ENCODE results near the gene PLAGL1. TPM values are rescaled to one million over a fixed set of nuclear protein-coding genes. Genes with fewer than 3 reads are reported as not detected.
A peak's percentile ranks its signal among the peaks of the same experiment; 100 is the strongest.

The PLAGL1 gene
- total and polyA plus RNA-seq, 2 of the 8 experiments (the other 6 are each of a cell fraction or from before 2014, with no cell fraction given): 0.94 to 1.1 TPM

DNA sequence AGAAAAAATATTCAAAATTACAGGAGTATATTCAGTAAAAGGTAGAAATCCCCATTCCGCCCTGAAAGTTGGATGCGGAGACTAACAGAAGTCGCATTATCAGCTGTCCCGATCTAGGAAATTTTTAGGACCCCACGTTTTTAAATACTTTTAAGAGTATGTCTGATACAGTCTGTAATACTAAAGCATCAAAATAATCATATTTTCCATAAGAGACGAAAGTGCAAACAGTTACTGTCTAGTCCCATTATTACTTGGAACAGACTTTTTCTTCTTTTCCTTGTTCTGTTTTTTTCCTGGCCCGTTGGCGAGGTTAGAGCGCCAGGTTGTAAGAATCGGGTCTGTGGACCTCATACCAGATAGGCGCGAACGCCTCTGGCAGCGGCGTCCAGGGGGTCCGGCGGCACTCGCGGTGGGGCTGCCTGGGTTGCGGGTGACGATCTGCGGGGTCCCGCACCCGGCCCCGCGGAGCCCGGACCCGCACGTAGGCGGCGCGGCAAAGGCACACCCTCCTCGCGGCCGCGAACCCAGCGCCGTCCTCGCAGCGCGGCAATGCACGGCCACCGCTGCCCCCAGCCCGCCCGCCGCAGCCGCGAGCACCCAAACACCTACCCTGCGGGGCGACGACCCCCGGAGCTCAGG lies 460 bp downstream of the PLAGL1 start:
- peaks cover 5% of the 10 kb centered on the region; the same call in 1 of the 2 replicates for H3K23me2 ChIP-seq (ENCODE audit: low read depth, low read length)
- H3K4ac ChIP-seq (replicated peaks; ENCODE audit: insufficient read length, low read depth, low read length): no peak overlapping the region
- peak overlapping the region; percentile 56 to 76 for H3K4me2 ChIP-seq (ENCODE audit: insufficient read depth in 1 of 2, low read depth in 2 of 2, low read length in 2 of 2)
- 51% methylated on average over 21 of the region's 52 CpGs; no CpG with 5 or more reads in 1 of the 2 experiments for WGBS, 2 experiments (ENCODE audit: extremely low coverage in 1 of 2, insufficient coverage in 1 of 2, insufficient read length in 1 of 2, insufficient replicate concordance in 2 of 2, low coverage in 1 of 2, low lambda C conversion rate in 2 of 2, missing lambda C conversion rate in 1 of 2)
- FAIRE-seq: no peak
- H2BK12ac ChIP-seq (ENCODE audit: low read depth, low read length): no peak overlapping the region
- 0 out of 7 replicates have a peak, but pooled peaks cover 0 to 3% (median 0%) of the 10 kb centered on the region in 4 experiments for H3K4me1 ChIP-seq (replicated peaks in 1 of 4; ENCODE audit: control insufficient read depth in 3 of 4, insufficient read depth in 4 of 4, low read length in 3 of 4)
- no peak overlapping the region for H3K9ac ChIP-seq (replicated peaks in 1 of 4; ENCODE audit: extremely low read depth in 1 of 4, low read depth in 3 of 4, low read length in 3 of 4)
- H3K56ac ChIP-seq (replicated peaks; ENCODE audit: insufficient read length, low read depth, low read length): no peak overlapping the region
- no peak overlapping the region for H2BK120ac ChIP-seq (replicated peaks; ENCODE audit: low read depth, low read length)
- TF ChIP-seq SUZ12 (IDR thresholded peaks at IDR 0.05; ENCODE audit: low read length): peak; percentile 62
- TF ChIP-seq RNF2 (IDR thresholded peaks at IDR 0.05; ENCODE audit: borderline replicate concordance, low read depth, low read length, missing control alignments, poor library complexity, severe bottlenecking): peak; percentile 19
- TF ChIP-seq SAP30 (IDR thresholded peaks at IDR 0.05; ENCODE audit: insufficient read depth, insufficient replicate concordance, low read length): no peak
- peak; percentile 79 for TF ChIP-seq EZH2 (IDR thresholded peaks at IDR 0.05; ENCODE audit: low read depth, low read length, severe bottlenecking)
- no peak for TF ChIP-seq NANOG (IDR thresholded peaks at IDR 0.05; ENCODE audit: insufficient read depth, low read depth, low read length, poor library complexity, severe bottlenecking)
- peak overlapping the region; percentile 85; the same call in 1 of the 2 replicates for H4K8ac ChIP-seq (ENCODE audit: extremely low read depth, insufficient read depth, low read length)
- no peak overlapping the region for H3K18ac ChIP-seq (ENCODE audit: extremely low read depth, low read length)
- no peak overlapping the region for H2AFZ ChIP-seq (ENCODE audit: low read length)
- no peak for DNase-seq (ENCODE audit: low read depth in 1 of 2, low spot score in 2 of 2)
- CTCF ChIA-PET (ENCODE audit: partially characterized antibody): interaction anchor here (1.1 to 12.8 kb wide), 3 partner anchors 44 to 66 kb away, joined by 5 to 366 read pairs (median 6); no protein-coding TSS in a partner anchor
- no peak overlapping the region for H3K23ac ChIP-seq (ENCODE audit: insufficient read length)
- H2AK5ac ChIP-seq (ENCODE audit: low read depth, low read length): no peak overlapping the region
- H4K20me1 ChIP-seq (replicated peaks in 1 of 2; ENCODE audit: control insufficient read depth in 1 of 2, insufficient read depth in 2 of 2, low read length in 2 of 2): no peaks in the 10 kb centered on the region
- no peaks in the 10 kb centered on the region for H3K79me1 ChIP-seq (ENCODE audit: low read depth, low read length)
- H3K9me3 ChIP-seq (ENCODE audit: insufficient read depth in 2 of 2, low read depth in 1 of 2, low read length in 1 of 2): peaks cover 0 to 6% of the 10 kb centered on the region in 2 experiments; a peak in 1 of 4 replicates
- H4K91ac ChIP-seq (replicated peaks; ENCODE audit: insufficient read length, low read length): no peak overlapping the region
- peaks cover 12 to 47% (median 36%) of the 10 kb centered on the region in 4 experiments for H3K27me3 ChIP-seq (replicated peaks in 1 of 4; ENCODE audit: control insufficient read depth in 3 of 4, extremely low read depth in 1 of 4, insufficient read depth in 3 of 4, low read length in 3 of 4)
- POLR2A ChIA-PET (ENCODE audit: partially characterized antibody): no interaction called here
- H3K36me3 ChIP-seq (ENCODE audit: control insufficient read depth in 2 of 4, insufficient read depth in 4 of 4, low read length in 3 of 4): peaks cover 0 to 2% (median 0%) of the 10 kb centered on the region in 4 experiments; a peak in 1 of 8 replicates
- no peak overlapping the region for H2BK5ac ChIP-seq (ENCODE audit: low read depth, low read length)
- H4K5ac ChIP-seq (ENCODE audit: insufficient read length, low read depth, low read length): no peak overlapping the region
- no peak overlapping the region for H3K14ac ChIP-seq (ENCODE audit: insufficient read length)
- peak overlapping the region in 3 of 4 experiments; percentile 21 to 63 (median 30); a peak in 6 of 8 replicates for H3K4me3 ChIP-seq (ENCODE audit: extremely low read depth in 1 of 4, insufficient read depth in 2 of 4, low read depth in 3 of 4, low read length in 4 of 4)
- H2BK20ac ChIP-seq (ENCODE audit: low read length): no peak overlapping the region
- H3K27ac ChIP-seq (ENCODE audit: low read depth, low read length): no peak overlapping the region
- no peak overlapping the region for H2BK15ac ChIP-seq (ENCODE audit: low read length)
- no peaks in the 10 kb centered on the region for H3K79me2 ChIP-seq (ENCODE audit: control insufficient read depth in 1 of 2, insufficient read depth in 2 of 2, low read length in 2 of 2)
